Vagina (tissue), 2 donors: ENCODE results near the gene TOP3A. TPM values are rescaled to one million over a fixed set of nuclear protein-coding genes. Genes with fewer than 3 reads are reported as not detected.
A peak's percentile ranks its signal among the peaks of the same experiment; 100 is the strongest.

ENCODE experiments used
- DNase-seq, 2 donors: peaks; one replicate each; pipeline ENCODE4 v3.0.0-alpha.2; 2017; ENCODE audit errors: extremely low spot score in 2 of 2
- H3K27ac ChIP-seq: fragments of 200-600 bp; sonication (generic); one replicate; pipeline ENCODE4 v1.5.1; 2019
- H3K27me3 ChIP-seq: fragments of 200-600 bp; sonication (generic); one replicate; pipeline ENCODE4 v1.5.1; 2019
- H3K36me3 ChIP-seq, 2 donors: fragments of 200-600 bp; sonication (generic); one replicate each; pipeline ENCODE4 v1.5.1; 2017 to 2019
- H3K4me1 ChIP-seq: fragments of 200-600 bp; sonication (generic); one replicate; pipeline ENCODE4 v1.5.1; 2019
- H3K4me3 ChIP-seq, 2 donors: fragments of 200-600 bp; sonication (generic); 1 replicate in 1 of 2; 2 replicates in 1 of 2; pipeline ENCODE4 v1.5.1; 2016 to 2019
- H3K9me3 ChIP-seq: fragments of 200-600 bp; sonication (generic); one replicate; pipeline ENCODE4 v1.5.1; 2019
- CTCF ChIP-seq, 3 experiments: fragments of 450-650 bp in 2 of 3; fragments of 200-600 bp in 1 of 3; sonication (generic) in 1 of 3; IDR thresholded peaks; one replicate each; pipeline ENCODE4 v1.5.1; 2017 to 2019; ENCODE audit warnings: antibody characterized with exemption in 3 of 3, mild to moderate bottlenecking in 2 of 3, moderate library complexity in 2 of 3
- POLR2A ChIP-seq, 2 donors: fragments of 450-650 bp; IDR thresholded peaks; one replicate each; pipeline ENCODE4 v1.6.1; 2017; ENCODE audit warnings: antibody characterized with exemption in 2 of 2, mild to moderate bottlenecking in 2 of 2, moderate library complexity in 2 of 2
- POLR2AphosphoS5 ChIP-seq, 2 donors: sonication (generic); formaldehyde crosslinking; IDR thresholded peaks; one replicate each; pipeline ENCODE4 v1.9.0; 2017; ENCODE audit warnings: antibody characterized with exemption in 2 of 2, mild to moderate bottlenecking in 2 of 2, low read depth in 1 of 2; ENCODE audit not compliant: insufficient read depth in 1 of 2
- intact Hi-C: fragments of 100-400 bp; cut with DNase I; formaldehyde crosslinking; loops from one replicate; pipeline ENCODE4 v1.15.1; 2023
- total RNA-seq: library from RNA; depleted of rRNA; stranded (reverse); fragments of >200 nt; gene quantifications from one replicate; pipeline ENCODE4 v1.2.3, GENCODE V29; 2016

Gene TOP3A
- total RNA-seq, 1 donor from 2014 or later = 15.5 TPM

GRCh38 chr17:18320301-18320700 lies 5.5 kb upstream of the TOP3A start:
- Histone ChIP-seq H3K27me3 (no peaks in the 10 kb centered on the region), H3K27ac (no peak overlapping the region), H3K9me3 (no peaks in the 10 kb centered on the region), H3K36me3 (peaks cover 0 to 43% of the 10 kb centered on the region in 2 donors), H3K4me1 (peaks cover 55% of the 10 kb centered on the region), H3K4me3 (no peak overlapping the region)
- DNase-seq = no peak
- TF ChIP-seq POLR2A (IDR thresholded peaks at IDR 0.05) (no peak), CTCF (IDR thresholded peaks at IDR 0.05) (no peak), POLR2AphosphoS5 (IDR thresholded peaks at IDR 0.05; ENCODE audit: insufficient read depth in 1 of 2, low read depth in 1 of 2) (no peak)
- intact Hi-C loops = no loop called here

GRCh38 chr17:18319604-18320256 lies 4.9 kb upstream of the TOP3A start:
- Histone ChIP-seq H3K27me3 (no peaks in the 10 kb centered on the region), H3K9me3 (no peaks in the 10 kb centered on the region), H3K4me3 (no peak overlapping the region), H3K36me3 (peaks cover 0 to 41% of the 10 kb centered on the region in 2 donors), H3K27ac (no peak overlapping the region), H3K4me1 (peaks cover 55% of the 10 kb centered on the region)
- intact Hi-C loops = no loop called here
- no peak for DNase-seq
- TF ChIP-seq CTCF (IDR thresholded peaks at IDR 0.05) = peak in 1 of 3 experiments; percentile 23
- no peak for TF ChIP-seq POLR2AphosphoS5 (IDR thresholded peaks at IDR 0.05; ENCODE audit: insufficient read depth in 1 of 2, low read depth in 1 of 2)
- TF ChIP-seq POLR2A (IDR thresholded peaks at IDR 0.05) = no peak

- Histone ChIP-seq H3K27ac (no peak overlapping the region), H3K27me3 (no peaks in the 10 kb centered on the region), H3K4me3 (no peak overlapping the region), H3K9me3 (no peaks in the 10 kb centered on the region), H3K36me3 (peaks cover 0 to 33% of the 10 kb centered on the region in 2 donors), H3K4me1 (peaks cover 61% of the 10 kb centered on the region)
- intact Hi-C loops = no loop called here
- no peak for DNase-seq
- TF ChIP-seq POLR2AphosphoS5 (IDR thresholded peaks at IDR 0.05; ENCODE audit: insufficient read depth in 1 of 2, low read depth in 1 of 2) = no peak
- no peak for TF ChIP-seq CTCF (IDR thresholded peaks at IDR 0.05)
- TF ChIP-seq POLR2A (IDR thresholded peaks at IDR 0.05) = no peak
Observed at GRCh38 chr17:18318771-18319450, 4.1 kb upstream of the TOP3A start.

- intact Hi-C loops = no loop called here
- DNase-seq = no peak
- H3K27me3 ChIP-seq = no peaks in the 10 kb centered on the region
- no peak overlapping the region for H3K4me3 ChIP-seq
- peaks cover 0 to 25% of the 10 kb centered on the region in 2 donors for H3K36me3 ChIP-seq
- no peaks in the 10 kb centered on the region for H3K9me3 ChIP-seq
- peaks cover 69% of the 10 kb centered on the region for H3K4me1 ChIP-seq
- no peak overlapping the region for H3K27ac ChIP-seq
- TF ChIP-seq POLR2A (IDR thresholded peaks at IDR 0.05) = no peak
- TF ChIP-seq POLR2AphosphoS5 (IDR thresholded peaks at IDR 0.05; ENCODE audit: insufficient read depth in 1 of 2, low read depth in 1 of 2) = no peak
- TF ChIP-seq CTCF (IDR thresholded peaks at IDR 0.05) = no peak
Observed at GRCh38 chr17:18318117-18318516, 3.3 kb upstream of the TOP3A start.

GRCh38 chr17:18315961-18316360 lies 1.2 kb upstream of the TOP3A start:
- TF ChIP-seq CTCF (IDR thresholded peaks at IDR 0.05) = no peak
- no peak for TF ChIP-seq POLR2A (IDR thresholded peaks at IDR 0.05)
- no peak for TF ChIP-seq POLR2AphosphoS5 (IDR thresholded peaks at IDR 0.05; ENCODE audit: insufficient read depth in 1 of 2, low read depth in 1 of 2)
- peaks cover 0 to 15% of the 10 kb centered on the region in 2 donors for H3K36me3 ChIP-seq
- H3K4me1 ChIP-seq = peaks cover 85% of the 10 kb centered on the region
- intact Hi-C loops = no loop called here
- DNase-seq = no peak
- H3K27ac ChIP-seq = peak overlapping the region; percentile 91
- no peaks in the 10 kb centered on the region for H3K27me3 ChIP-seq
- H3K4me3 ChIP-seq = peak overlapping the region; percentile 83 to 87
- no peaks in the 10 kb centered on the region for H3K9me3 ChIP-seq
